Naive B cell (primary cell): ENCODE results near the gene ZNF385B. TPM values are rescaled to one million over a fixed set of nuclear protein-coding genes. Genes with fewer than 3 reads are reported as not detected.

Experiments
- ATAC-seq, 2 donors: fragments of 150-1000 bp; cut with Tn5 transposase; 2 replicates each; pipeline ENCODE4 v1.10.0; 2021; ENCODE audit warnings: low read depth in 2 of 2, mild to moderate bottlenecking in 2 of 2, moderate library complexity in 2 of 2
- DNase-seq: peaks from one replicate; pipeline ENCODE4 v3.0.0; 2022
- H3K27ac Mint-ChIP-seq, 6 donors: one replicate each; pipeline ENCODE4 v1.8.0; 2020 to 2022; ENCODE audit warnings: mild to moderate bottlenecking in 6 of 6, mixed read lengths in 6 of 6, moderate library complexity in 5 of 6, inconsistent platforms in 2 of 6
- H3K27me3 Mint-ChIP-seq, 3 donors: one replicate each; pipeline ENCODE4 v1.8.0; 2021 to 2022; ENCODE audit warnings: mixed read lengths in 3 of 3, mild to moderate bottlenecking in 1 of 3
- H3K36me3 Mint-ChIP-seq, 2 donors: one replicate each; pipeline ENCODE4 v1.8.0; 2020 to 2022; ENCODE audit warnings: mixed read lengths in 2 of 2, inconsistent platforms in 1 of 2, mild to moderate bottlenecking in 1 of 2
- H3K4me1 Mint-ChIP-seq, 3 donors: one replicate each; pipeline ENCODE4 v1.8.0; 2020 to 2022; ENCODE audit warnings: mixed read lengths in 3 of 3, inconsistent platforms in 1 of 3, mild to moderate bottlenecking in 1 of 3, moderate library complexity in 1 of 3
- H3K4me3 Mint-ChIP-seq, 8 donors: one replicate each; pipeline ENCODE4 v1.8.0; 2020 to 2022; ENCODE audit warnings: mild to moderate bottlenecking in 8 of 8, mixed read lengths in 8 of 8, moderate library complexity in 8 of 8, inconsistent platforms in 2 of 8
- H3K9me3 Mint-ChIP-seq, 7 donors: one replicate each; pipeline ENCODE4 v1.8.0; 2020 to 2022; ENCODE audit warnings: mixed read lengths in 7 of 7, mild to moderate bottlenecking in 5 of 7, inconsistent platforms in 2 of 7, moderate library complexity in 1 of 7
- polyA plus RNA-seq, 6 donors: library from polyadenylated mRNA; unstranded; fragments of 300-500 nt; fragmentation: Illumina TruSeq; gene quantifications; one replicate each; pipeline ENCODE4 v1.2.3, GENCODE V29; 2021; ENCODE audit warnings: low read depth in 6 of 6

ZNF385B gene
- polyA plus RNA-seq, 6 donors from 2014 or later: not detected

DNA sequence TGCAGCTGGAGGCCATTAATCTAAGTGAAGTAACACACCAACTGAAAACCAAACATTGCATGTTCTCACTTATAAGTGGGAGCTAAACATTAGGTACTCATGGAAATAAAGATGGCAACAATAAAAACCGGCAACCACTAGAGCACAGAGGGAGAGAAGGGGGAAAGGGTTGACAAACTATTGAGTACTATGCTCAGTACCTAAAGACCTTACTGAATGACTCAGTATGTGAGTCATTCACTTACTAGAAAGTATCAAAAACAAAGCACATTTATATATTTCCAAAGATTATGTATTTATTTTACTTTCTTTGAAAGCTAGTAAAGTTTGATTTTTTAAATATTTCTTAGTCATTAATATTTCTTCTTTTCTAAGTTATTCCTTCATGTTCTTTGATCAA lies 48.9 kb downstream of the ZNF385B start:
- peaks cover 0 to 9% (median 2%) of the 10 kb centered on the region in 7 donors for H3K9me3 Mint-ChIP-seq
- ATAC-seq (no peak), DNase-seq (no peak)
- no peak overlapping the region for H3K4me3 Mint-ChIP-seq
- no peaks in the 10 kb centered on the region for H3K4me1 Mint-ChIP-seq
- H3K27me3 Mint-ChIP-seq: peaks cover 0 to 4% (median under 1%) of the 10 kb centered on the region in 3 donors
- no peak overlapping the region for H3K27ac Mint-ChIP-seq
- no peaks in the 10 kb centered on the region for H3K36me3 Mint-ChIP-seq

DNA sequence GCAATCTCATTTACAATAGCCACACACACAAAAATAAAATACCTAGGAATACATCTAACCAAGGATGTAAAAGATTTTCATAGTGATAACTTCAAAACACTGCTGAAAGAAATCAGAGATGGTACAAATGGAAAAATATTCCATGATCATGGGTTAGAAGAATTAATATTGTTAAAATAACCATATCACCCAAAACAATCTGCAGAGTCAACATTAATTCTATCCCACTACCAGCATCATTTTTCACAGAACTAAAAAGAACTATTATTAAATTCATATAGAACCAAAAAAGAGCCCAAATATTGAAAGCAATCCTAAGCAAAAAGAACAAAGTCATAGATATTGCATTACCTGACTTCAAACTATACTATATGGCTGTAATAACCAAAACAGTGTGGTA lies 50.4 kb downstream of the ZNF385B start:
- Mint-ChIP-seq H3K36me3 (no peaks in the 10 kb centered on the region), H3K4me3 (no peak overlapping the region), H3K4me1 (no peaks in the 10 kb centered on the region), H3K9me3 (peaks cover 0 to 10% (median 2%) of the 10 kb centered on the region in 7 donors), H3K27me3 (no peaks in the 10 kb centered on the region), H3K27ac (no peak overlapping the region)
- DNase-seq: no peak
- no peak for ATAC-seq

DNA sequence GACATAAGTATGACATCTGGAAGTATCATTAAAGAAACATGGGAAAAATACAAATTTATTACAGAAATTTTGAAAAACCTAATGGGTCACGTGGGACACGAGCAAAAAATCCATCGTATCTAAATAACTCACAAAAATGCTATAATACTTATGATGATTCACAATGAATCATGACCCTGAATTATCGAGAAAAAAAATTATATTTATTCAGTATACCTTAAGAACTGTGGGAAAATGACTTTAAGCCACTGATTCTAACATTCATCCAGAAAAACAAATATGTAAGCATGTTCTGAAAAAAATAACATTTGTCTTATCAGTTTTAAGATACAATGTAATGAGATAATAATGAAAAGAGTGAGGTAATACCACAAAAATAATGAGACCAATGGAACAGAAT lies 51.8 kb downstream of the ZNF385B start:
- Mint-ChIP-seq H3K9me3 (peaks cover 0 to 10% (median 3%) of the 10 kb centered on the region in 7 donors), H3K4me3 (no peak overlapping the region), H3K4me1 (no peaks in the 10 kb centered on the region), H3K27ac (no peak overlapping the region), H3K27me3 (peaks cover 0 to 5% (median 3%) of the 10 kb centered on the region in 3 donors), H3K36me3 (no peaks in the 10 kb centered on the region)
- ATAC-seq (no peak), DNase-seq (no peak)

DNA sequence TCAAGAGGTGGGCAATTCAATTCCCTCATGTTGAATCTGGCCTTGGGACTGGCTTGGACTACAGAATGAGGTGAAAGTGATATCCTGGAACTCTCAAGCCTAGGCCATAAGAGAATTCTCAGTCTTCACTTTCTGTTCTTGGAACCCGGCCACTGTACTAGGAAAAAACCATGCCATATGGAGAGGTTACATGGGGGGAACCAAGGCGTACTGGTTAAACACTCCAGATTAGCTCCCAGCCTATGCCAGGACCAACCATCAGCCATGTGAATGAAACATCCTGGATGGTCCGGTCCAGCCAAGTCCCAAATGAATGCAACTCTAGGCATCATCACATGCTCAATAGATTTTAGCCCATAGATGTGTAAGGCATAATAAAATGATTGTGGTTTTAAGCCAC lies 56.4 kb downstream of the ZNF385B start:
- DNase-seq (no peak), ATAC-seq (no peak)
- Mint-ChIP-seq H3K4me3 (no peak overlapping the region), H3K9me3 (peaks cover 0 to 4% (median 0%) of the 10 kb centered on the region in 7 donors), H3K27ac (no peak overlapping the region), H3K27me3 (peaks cover 0 to 15% (median 9%) of the 10 kb centered on the region in 3 donors), H3K36me3 (no peaks in the 10 kb centered on the region), H3K4me1 (no peaks in the 10 kb centered on the region)

DNA sequence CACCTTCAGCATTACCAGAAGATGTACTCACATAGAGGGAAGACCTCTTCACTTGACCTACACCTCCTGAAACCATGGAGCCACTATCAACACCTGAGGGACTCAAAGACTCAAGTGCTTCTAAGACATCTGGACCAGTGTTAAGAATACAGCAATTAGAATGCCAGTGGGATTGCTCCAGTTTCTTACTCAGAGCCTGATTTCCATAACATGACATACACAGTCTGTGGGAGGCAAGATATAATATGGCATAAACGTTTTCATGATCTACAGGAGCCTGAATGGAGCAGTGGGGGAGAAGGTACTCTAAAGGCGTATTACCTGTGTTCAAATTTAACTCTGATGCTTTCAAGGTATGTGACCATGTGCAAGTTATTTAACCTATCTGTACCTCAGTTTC lies 57.2 kb downstream of the ZNF385B start:
- H3K4me1 Mint-ChIP-seq: no peaks in the 10 kb centered on the region
- H3K36me3 Mint-ChIP-seq: no peaks in the 10 kb centered on the region
- H3K9me3 Mint-ChIP-seq: peaks cover 0 to 4% (median 0%) of the 10 kb centered on the region in 7 donors
- no peak overlapping the region for H3K27ac Mint-ChIP-seq
- DNase-seq: no peak
- no peak overlapping the region for H3K4me3 Mint-ChIP-seq
- H3K27me3 Mint-ChIP-seq: peaks cover 0 to 15% (median 9%) of the 10 kb centered on the region in 3 donors
- no peak for ATAC-seq

DNA sequence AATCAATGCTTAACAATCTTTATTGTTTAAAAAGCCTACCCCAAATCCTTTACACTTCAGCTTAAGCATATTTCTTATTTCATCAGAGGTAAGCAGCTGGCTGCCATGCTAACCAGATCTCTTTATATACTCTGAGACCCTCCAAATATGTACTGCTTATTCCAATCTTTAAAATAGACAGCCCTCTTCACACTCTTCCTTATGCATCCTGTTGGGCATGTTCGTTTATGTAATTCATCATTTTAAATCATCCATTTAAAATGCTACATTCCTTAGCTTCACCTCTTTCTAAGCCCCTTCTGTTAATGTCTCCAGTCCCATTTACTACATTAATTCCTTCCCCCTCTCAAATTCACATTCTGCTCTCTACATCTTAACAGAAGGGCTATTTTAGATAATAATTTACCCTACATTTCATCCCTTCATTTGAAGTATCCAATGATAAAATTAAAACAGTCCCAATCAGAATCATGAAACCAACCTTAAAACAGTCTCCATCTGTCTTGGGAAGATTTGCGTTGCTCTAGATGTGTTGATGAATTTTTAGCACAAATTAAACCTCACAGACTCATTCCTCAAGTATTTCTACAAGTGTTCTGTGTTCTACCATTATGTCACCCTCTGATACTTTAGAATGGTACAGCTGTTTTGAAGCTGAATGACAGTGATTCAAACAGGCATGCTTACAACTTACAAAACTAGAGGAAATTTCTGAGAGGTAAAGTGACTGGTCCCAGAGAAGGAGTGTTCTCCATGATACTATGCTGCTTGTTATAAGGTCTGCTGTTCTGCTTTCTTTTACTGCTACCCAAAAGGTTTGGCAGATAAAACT lies 59.1 kb downstream of the ZNF385B start:
- Mint-ChIP-seq H3K9me3 (peaks cover 0 to 4% (median 0%) of the 10 kb centered on the region in 7 donors), H3K27ac (peak overlapping the region in 1 of 6 donors; percentile 25), H3K27me3 (peaks cover 0 to 15% (median 9%) of the 10 kb centered on the region in 3 donors), H3K36me3 (no peaks in the 10 kb centered on the region), H3K4me3 (no peak overlapping the region), H3K4me1 (no peaks in the 10 kb centered on the region)
- DNase-seq (no peak), ATAC-seq (no peak)

DNA sequence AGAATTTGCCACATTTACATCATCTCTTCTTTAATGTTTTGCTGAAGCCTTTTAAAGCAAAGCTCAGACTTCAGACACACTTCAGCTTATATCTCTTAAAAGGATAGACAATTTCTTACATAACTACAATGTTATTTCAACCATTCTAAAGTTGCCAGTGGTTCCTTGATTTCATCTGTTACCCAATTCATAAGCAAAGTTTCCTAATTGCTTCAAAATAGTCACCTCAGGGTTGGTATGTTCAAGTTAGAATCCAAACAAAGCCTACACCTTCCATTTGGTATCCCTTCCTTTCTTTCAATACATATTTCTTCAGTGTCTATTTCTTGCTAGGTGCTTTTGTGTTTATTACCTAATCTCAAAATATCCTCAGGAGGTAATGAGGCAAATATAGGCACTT lies 60.6 kb downstream of the ZNF385B start:
- Mint-ChIP-seq H3K27me3 (peaks cover 0 to 19% (median 9%) of the 10 kb centered on the region in 3 donors), H3K27ac (no peak overlapping the region), H3K36me3 (no peaks in the 10 kb centered on the region), H3K4me1 (no peaks in the 10 kb centered on the region), H3K9me3 (peaks cover 0 to 4% (median 0%) of the 10 kb centered on the region in 7 donors), H3K4me3 (no peak overlapping the region)
- ATAC-seq (no peak), DNase-seq (no peak)

DNA sequence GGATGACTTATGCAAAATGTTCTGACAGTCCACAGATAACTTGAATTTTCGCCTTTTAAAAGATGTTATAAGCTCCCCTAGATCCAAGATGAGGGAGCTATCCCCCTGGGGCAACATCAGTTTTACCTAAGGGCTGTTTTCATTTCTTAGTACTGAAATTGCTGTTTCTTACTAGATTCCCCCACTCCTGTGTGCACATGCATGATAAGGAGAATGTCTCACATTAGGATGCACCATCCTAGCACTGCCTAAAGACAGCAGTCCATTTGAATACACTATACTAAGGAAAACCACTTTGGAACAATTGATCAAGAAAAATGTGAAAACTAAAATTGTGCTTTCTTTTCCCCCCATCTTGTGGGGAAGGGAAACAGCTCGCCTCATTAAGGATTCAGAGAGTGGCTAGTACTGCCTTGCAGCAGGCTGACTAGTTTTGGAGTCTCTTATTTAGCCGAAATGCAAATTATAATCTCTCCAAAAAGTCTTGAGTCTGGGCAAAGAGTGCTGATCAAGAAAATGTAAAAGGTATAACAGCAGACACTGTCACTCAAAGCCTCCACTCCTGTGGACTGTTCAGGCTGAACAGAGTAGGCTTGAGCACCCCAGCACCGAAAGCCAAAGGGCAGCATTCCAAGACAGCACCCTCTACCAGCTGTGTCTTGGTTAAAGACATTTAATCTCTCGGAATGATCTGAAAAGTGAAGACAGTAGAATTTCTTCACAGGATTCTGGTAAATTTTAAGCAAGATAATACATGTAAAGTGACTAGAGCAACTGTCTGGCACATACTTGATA lies 65.0 kb downstream of the ZNF385B start:
- no peaks in the 10 kb centered on the region for H3K4me1 Mint-ChIP-seq
- peaks cover 0 to 10% (median 0%) of the 10 kb centered on the region in 3 donors for H3K27me3 Mint-ChIP-seq
- no peak overlapping the region for H3K4me3 Mint-ChIP-seq
- H3K36me3 Mint-ChIP-seq: no peaks in the 10 kb centered on the region
- ATAC-seq (no peak), DNase-seq (no peak)
- H3K9me3 Mint-ChIP-seq: peaks cover 0 to 6% (median 0%) of the 10 kb centered on the region in 7 donors
- H3K27ac Mint-ChIP-seq: no peak overlapping the region

DNA sequence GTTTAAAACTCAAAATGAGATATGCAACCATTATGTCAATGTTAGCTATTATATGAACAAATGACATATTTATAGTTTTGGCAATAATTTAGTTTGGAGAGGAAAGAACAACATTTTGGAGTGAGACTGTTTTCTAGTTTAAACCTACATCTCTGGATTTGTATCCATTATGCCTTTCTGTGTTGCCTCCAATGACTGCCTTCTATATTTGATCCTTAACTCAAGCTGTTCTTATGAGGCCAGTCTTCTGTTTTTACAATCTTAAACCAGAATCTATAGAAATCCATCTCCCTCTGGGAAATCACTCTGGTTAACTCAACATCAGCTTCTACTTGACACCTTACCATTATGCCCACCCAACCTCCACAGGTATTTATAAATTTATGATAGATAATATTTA lies 67.5 kb downstream of the ZNF385B start:
- H3K4me1 Mint-ChIP-seq: no peaks in the 10 kb centered on the region
- no peaks in the 10 kb centered on the region for H3K36me3 Mint-ChIP-seq
- DNase-seq (no peak), ATAC-seq (no peak)
- no peak overlapping the region for H3K27ac Mint-ChIP-seq
- H3K9me3 Mint-ChIP-seq: peaks cover 0 to 6% (median 0%) of the 10 kb centered on the region in 7 donors
- H3K27me3 Mint-ChIP-seq: peaks cover 0 to 10% (median 0%) of the 10 kb centered on the region in 3 donors
- H3K4me3 Mint-ChIP-seq: no peak overlapping the region

DNA sequence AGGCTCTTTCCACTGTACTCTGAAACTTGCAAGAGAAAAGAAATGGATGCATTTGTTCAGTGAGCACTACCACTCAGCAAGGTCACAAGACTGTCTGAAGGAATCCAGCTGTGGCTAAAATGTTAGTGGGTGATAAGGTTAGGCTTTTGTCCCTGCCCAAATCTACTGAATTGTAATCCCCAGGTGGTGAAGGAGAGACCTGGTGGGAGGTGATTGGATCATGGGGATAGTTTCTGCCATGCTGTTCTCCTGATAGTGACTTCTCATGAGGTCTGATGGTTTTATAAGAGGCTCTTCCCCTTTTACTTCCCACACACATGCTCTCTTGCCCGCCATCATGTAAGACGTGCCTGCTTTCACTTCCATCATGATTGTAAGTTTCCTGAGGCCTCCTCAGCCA lies 68.2 kb downstream of the ZNF385B start:
- no peaks in the 10 kb centered on the region for H3K4me1 Mint-ChIP-seq
- DNase-seq (no peak), ATAC-seq (no peak)
- no peak overlapping the region for H3K4me3 Mint-ChIP-seq
- no peak overlapping the region for H3K27ac Mint-ChIP-seq
- H3K27me3 Mint-ChIP-seq: peaks cover 0 to 10% (median 0%) of the 10 kb centered on the region in 3 donors
- H3K9me3 Mint-ChIP-seq: peaks cover 0 to 6% (median 0%) of the 10 kb centered on the region in 7 donors
- H3K36me3 Mint-ChIP-seq: no peaks in the 10 kb centered on the region

DNA sequence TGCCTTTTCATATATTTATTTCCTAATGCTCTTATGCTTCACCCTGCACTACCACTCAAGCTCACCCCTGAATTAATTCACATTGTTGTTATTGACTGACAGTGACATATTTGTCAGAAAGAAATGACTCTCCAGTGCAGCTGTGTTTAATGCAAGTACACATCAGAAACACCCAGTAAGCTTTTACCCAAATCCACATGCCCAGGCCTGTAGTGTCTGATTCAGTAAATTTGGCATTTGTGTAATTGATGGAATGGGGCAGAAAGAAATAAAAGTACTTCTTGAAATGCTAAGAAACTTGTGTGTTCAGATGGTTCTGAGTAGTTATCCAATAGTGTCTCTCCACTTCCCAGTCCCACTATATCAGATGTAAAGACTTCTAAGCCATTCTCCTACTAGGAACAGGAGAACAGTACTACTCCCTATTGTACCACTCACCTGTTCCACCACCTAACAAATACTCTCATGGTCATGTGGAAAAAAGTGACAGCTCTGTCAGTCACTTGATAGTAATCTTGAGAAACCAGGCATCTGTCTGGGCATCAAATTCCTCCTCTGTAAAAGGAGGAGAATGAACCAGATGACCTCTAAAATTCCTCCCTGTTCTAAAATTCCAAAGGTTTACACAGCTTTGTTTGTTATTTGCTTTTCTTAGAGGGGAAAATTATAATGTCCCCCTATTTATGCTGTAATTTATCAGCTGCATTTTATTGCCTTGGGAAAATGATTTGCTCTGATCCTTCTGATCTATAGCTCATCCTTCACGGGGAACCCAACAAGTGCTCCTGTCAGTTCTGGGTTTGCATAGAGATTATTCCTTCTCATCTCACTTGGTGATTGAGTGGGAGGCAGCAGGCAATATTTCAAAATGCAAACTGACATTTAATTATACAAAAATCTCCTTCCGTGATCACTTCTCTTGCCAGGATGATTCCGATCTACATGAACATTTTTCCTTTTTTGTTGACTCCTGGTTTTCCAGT lies 70.9 kb downstream of the ZNF385B start:
- Mint-ChIP-seq H3K9me3 (peaks cover 0 to 6% (median 0%) of the 10 kb centered on the region in 7 donors), H3K4me3 (no peak overlapping the region), H3K27ac (no peak overlapping the region), H3K27me3 (peaks cover 0 to 5% (median 0%) of the 10 kb centered on the region in 3 donors), H3K36me3 (no peaks in the 10 kb centered on the region), H3K4me1 (no peaks in the 10 kb centered on the region)
- ATAC-seq (no peak), DNase-seq (no peak)

DNA sequence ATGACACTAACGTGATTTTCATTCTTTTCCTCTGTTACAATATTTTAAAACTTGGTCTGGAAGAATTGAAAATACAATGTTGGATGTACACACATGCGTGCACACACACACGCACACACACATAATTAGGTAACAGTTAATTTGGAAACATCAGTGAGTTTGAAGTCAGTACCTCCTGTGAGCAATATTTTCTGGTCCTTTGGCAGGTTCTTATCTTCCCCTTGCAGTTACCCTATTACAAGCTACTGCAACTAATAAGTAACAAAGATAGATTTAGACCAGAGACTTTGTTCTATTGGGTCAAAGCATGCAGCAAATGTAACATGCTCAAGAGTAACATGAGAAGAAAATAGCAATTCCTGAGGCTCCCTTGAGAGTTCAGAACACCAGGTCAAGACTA lies 73.3 kb downstream of the ZNF385B start:
- ATAC-seq: no peak

DNA sequence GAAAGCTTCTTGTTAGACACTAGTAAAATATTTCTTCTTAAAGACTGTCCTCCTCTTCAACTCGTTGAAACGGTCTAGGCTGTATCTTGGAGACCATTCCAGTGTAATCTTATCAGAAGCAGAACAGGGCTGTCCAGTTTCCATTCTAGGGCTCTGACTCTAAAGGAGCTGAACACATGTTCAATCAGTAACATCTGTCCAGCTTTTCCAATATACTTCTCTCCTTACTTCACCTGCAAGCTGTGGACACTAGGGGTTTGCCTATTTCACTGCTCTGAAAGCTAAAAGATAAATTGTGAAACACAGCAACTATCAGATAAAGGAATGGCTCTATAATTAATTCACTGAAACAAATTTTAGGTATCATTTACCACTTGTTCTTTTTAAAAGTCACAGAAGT lies 73.8 kb downstream of the ZNF385B start:
- Mint-ChIP-seq H3K9me3 (peaks cover 0 to 12% (median 3%) of the 10 kb centered on the region in 7 donors), H3K4me3 (no peak overlapping the region), H3K27me3 (no peaks in the 10 kb centered on the region), H3K4me1 (no peaks in the 10 kb centered on the region), H3K27ac (no peak overlapping the region), H3K36me3 (no peaks in the 10 kb centered on the region)
- DNase-seq (no peak), ATAC-seq (no peak)

More for the DNA sequence above, 73.3 kb downstream of the ZNF385B start:
- Mint-ChIP-seq H3K9me3 (peaks cover 0 to 11% (median 3%) of the 10 kb centered on the region in 7 donors), H3K4me3 (no peak overlapping the region), H3K27me3 (no peaks in the 10 kb centered on the region), H3K36me3 (no peaks in the 10 kb centered on the region), H3K4me1 (no peaks in the 10 kb centered on the region), H3K27ac (no peak overlapping the region)
- DNase-seq: no peak
